OCI-LY7 (cell line): ENCODE measurements around the gene EML6.

Source experiments
- CTCF ChIP-seq: fragments of 200-600 bp; sonication (generic); conservative IDR thresholded peaks from 2 replicates; pipeline ENCODE4 v1.5.1; 2014; ENCODE audit warnings: mild to moderate bottlenecking, antibody characterized with exemption, low read length, moderate library complexity, mixed read lengths
- EZH2phosphoT487 ChIP-seq: fragments of 200-600 bp; sonication (generic); IDR thresholded peaks from 2 replicates; pipeline ENCODE4 v1.6.1; 2018; ENCODE audit warnings: low read depth, borderline replicate concordance, mild to moderate bottlenecking, mixed run types, antibody characterized with exemption, low read length, moderate library complexity, mixed read lengths

GRCh38 chr2:54946220-54946805 is 222.9 kb downstream of the EML6 start:
- TF ChIP-seq CTCF: no peak
- no peak for TF ChIP-seq EZH2phosphoT487
